Kidney epithelial cell (primary cell): ENCODE results near the gene STAMBPL1. TPM values are rescaled to one million over a fixed set of nuclear protein-coding genes. Genes with fewer than 3 reads are reported as not detected.

Experiments used
- DNase-seq: peaks from one replicate; pipeline ENCODE4 v3.0.0-alpha.2; 2010; ENCODE audit warnings: low read depth
- H3K27me3 ChIP-seq: 2 replicates; pipeline ENCODE4 v1.6.0; 2011; ENCODE audit warnings: low read length; ENCODE audit not compliant: control insufficient read depth, insufficient read depth
- H3K36me3 ChIP-seq: 2 replicates; pipeline ENCODE4 v1.5.1; 2011; ENCODE audit warnings: low read length; ENCODE audit not compliant: control insufficient read depth, insufficient read depth
- H3K4me3 ChIP-seq: 2 replicates; pipeline ENCODE4 v1.5.1; 2011; ENCODE audit warnings: low read depth, mild to moderate bottlenecking, control low read depth, low read length
- total RNA-seq: library from RNA; depleted of rRNA; stranded (reverse); fragments of >200 nt; gene quantifications from 2 replicates; pipeline ENCODE4 v1.2.3, GENCODE V29; 2015
- TF ChIP-seq, protein P1 (sequence below): IDR thresholded peaks from 2 replicates; pipeline ENCODE4 v1.5.1; 2011; ENCODE audit warnings: mild to moderate bottlenecking, moderate library complexity, low read length, control low read depth, inconsistent platforms; ENCODE audit not compliant: insufficient read depth, poor library complexity, severe bottlenecking

The STAMBPL1 gene
- total RNA-seq, 1 donor from 2014 or later = 5.2 TPM

DNA sequence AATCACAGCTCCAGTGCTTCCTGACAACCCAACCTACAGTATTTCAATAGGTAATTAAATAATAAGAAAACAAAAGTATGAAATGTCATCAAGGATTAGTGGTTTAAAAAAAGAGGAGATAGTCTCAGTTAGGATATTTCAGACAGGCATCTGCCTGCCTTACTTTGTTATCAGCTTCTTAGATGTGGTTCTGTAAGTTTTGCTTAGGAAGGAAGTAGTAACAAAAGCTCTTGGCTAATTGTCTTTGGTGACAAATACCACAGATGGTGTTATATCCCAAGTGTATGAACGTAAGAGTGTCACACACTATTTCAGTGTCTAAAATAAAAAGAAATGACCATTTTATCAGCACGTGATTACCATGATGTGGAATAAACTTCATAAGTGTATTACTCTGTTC, 82.3 kb downstream of the STAMBPL1 start:
- TF ChIP-seq, protein P1, sequence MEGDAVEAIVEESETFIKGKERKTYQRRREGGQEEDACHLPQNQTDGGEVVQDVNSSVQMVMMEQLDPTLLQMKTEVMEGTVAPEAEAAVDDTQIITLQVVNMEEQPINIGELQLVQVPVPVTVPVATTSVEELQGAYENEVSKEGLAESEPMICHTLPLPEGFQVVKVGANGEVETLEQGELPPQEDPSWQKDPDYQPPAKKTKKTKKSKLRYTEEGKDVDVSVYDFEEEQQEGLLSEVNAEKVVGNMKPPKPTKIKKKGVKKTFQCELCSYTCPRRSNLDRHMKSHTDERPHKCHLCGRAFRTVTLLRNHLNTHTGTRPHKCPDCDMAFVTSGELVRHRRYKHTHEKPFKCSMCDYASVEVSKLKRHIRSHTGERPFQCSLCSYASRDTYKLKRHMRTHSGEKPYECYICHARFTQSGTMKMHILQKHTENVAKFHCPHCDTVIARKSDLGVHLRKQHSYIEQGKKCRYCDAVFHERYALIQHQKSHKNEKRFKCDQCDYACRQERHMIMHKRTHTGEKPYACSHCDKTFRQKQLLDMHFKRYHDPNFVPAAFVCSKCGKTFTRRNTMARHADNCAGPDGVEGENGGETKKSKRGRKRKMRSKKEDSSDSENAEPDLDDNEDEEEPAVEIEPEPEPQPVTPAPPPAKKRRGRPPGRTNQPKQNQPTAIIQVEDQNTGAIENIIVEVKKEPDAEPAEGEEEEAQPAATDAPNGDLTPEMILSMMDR = no peak

DNA sequence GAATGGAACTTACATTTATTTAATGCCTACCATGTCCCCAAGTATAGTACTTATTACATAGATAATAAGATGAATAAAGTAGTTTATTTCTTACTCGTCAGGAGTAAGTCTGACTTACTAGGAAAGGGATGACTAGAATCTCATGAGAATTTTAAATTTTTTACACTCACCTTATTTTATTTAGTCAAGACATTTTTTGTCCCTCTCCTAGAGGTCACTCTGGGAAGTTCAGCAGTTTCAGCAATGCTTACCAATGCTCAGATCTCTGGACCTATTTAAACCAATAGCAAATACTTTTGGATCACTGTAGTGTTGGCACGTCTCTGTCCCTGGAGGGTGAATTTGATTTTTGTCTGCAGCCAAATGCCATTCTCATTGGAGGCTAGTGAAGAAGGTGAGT, 83.3 kb downstream of the STAMBPL1 start:
- DNase-seq = no peak
- Histone ChIP-seq H3K4me3 (no peak overlapping the region), H3K36me3 (no peaks in the 10 kb centered on the region), H3K27me3 (no peaks in the 10 kb centered on the region)
- TF ChIP-seq, protein P1 = no peak

More for the DNA sequence above, 82.3 kb downstream of the STAMBPL1 start:
- Histone ChIP-seq H3K27me3 (no peaks in the 10 kb centered on the region), H3K4me3 (no peak overlapping the region), H3K36me3 (no peaks in the 10 kb centered on the region)
- DNase-seq = no peak

DNA sequence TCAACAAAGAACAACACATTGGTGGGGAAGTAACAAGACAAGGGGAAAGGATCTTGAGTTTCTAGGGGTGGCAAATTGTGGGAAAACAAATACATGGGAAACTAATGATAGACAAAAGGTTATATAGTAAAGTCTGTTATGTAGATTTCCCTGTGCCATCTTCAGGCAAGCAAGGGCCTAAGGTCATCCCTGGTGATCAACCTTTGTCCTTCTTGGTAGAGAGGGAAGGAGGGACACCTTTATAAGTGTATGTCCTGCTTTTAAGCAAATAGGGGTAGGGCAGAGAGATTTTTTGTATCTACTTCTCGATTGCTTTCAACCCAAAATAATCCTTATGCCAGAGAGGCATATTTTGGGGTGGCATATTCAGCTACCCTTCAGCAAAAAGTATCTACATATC, 84.3 kb downstream of the STAMBPL1 start:
- TF ChIP-seq, protein P1 = no peak
- Histone ChIP-seq H3K27me3 (no peaks in the 10 kb centered on the region), H3K4me3 (no peak overlapping the region), H3K36me3 (no peaks in the 10 kb centered on the region)
- no peak for DNase-seq

DNA sequence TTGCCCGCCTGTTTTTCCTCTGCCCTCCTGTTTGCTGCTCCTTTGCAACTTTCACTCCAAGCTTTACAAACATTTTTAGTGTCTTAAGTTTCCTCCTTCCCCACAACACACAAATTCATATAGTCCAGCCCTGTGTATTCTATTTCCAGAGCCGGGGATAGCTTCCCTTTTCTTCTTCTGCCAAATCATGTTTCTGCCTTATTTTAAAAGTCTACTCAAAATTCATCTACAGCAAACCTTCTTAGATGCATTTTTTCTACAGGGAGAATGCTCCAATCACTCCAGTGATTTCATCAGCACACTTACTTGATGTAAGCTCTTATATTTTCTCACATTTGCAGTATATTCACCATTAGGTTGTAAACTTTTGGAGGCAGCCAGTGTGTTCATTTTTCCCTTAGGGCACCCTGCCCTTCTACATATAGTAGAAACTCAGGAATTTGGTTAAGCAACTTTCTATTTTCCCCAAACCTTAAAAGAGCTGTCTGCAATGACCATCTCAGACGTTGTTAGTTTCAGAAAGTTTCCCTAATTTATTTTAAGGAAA, 84.9 kb downstream of the STAMBPL1 start:
- H3K36me3 ChIP-seq = no peaks in the 10 kb centered on the region
- H3K27me3 ChIP-seq = no peaks in the 10 kb centered on the region
- no peak for DNase-seq
- TF ChIP-seq, protein P1 = no peak
- H3K4me3 ChIP-seq = no peak overlapping the region

DNA sequence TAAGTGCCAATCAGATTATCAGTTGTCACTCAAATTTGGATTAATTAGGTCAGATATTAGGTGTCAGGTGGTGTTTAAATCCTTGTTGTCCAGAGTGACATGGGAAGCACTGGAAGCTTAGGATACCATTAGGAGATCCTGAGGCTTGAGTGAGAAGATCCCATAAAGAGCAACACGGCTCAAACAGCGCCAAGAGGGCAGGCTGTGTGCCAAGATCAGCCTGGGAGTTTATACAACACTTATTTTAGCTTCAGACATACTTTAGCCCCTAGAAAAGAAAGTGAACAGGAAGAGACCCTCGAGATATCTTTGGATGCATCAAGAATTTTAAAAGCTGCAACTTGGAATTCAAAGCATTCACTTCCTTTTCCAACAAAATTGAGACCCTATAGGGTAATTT, 86.8 kb downstream of the STAMBPL1 start:
- Histone ChIP-seq H3K4me3 (no peak overlapping the region), H3K36me3 (no peaks in the 10 kb centered on the region)
- TF ChIP-seq, protein P1 = no peak

DNA sequence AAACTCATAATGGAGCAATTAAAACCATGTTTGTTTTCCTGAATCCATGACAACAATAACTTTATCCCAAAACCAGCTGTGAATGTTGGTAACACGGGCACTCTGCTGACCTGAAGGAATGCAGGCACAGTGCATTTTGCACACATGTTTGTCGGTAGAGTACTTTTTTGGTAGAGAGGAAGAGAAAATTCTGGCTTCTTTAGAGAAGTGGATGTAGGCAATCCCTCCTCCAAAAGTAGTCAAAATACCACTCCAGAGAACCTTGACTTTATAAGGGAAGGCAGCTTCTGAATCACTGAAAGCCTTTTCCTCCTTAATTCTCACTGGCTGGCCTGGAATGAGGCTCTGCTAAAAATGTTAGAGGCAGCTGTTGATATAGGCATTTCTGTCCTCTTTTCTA, 88.3 kb downstream of the STAMBPL1 start:
- TF ChIP-seq, protein P1 = no peak
- Histone ChIP-seq H3K36me3 (no peaks in the 10 kb centered on the region), H3K27me3 (no peaks in the 10 kb centered on the region), H3K4me3 (no peak overlapping the region)
- DNase-seq = no peak

More for the DNA sequence above, 86.8 kb downstream of the STAMBPL1 start:
- no peaks in the 10 kb centered on the region for H3K27me3 ChIP-seq
- DNase-seq = no peak
